Keratinocyte (primary cell): ENCODE results near the gene NDUFAF5. TPM values are rescaled to one million over a fixed set of nuclear protein-coding genes. Genes with fewer than 3 reads are reported as not detected.

Experiments
- DNase-seq: peaks from one replicate; pipeline ENCODE4 v3.0.0-alpha.2; 2011; ENCODE audit warnings: low read depth, missing footprints, low spot score
- FAIRE-seq: peaks from 2 replicates; lab custom pipeline; 2011; peaks lifted over from hg19 to GRCh38; lab: Jason Lieb, UNC
- H2AFZ ChIP-seq: 2 replicates; pipeline ENCODE4 v1.6.0; 2012; ENCODE audit warnings: low read length, control low read depth, inconsistent platforms; ENCODE audit not compliant: control insufficient read depth
- H3K27ac ChIP-seq: 2 replicates; pipeline ENCODE4 v1.5.1; 2011; ENCODE audit warnings: low read length; ENCODE audit not compliant: control insufficient read depth, insufficient read depth
- H3K27me3 ChIP-seq: 3 replicates; pipeline ENCODE4 v1.6.0; 2011; ENCODE audit warnings: low read length; ENCODE audit not compliant: control insufficient read depth, insufficient read depth; ENCODE audit errors: extremely low read depth
- H3K36me3 ChIP-seq, 2 experiments: 2 replicates in 1 of 2; 3 replicates in 1 of 2; pipeline ENCODE4 v1.5.1; 2011; ENCODE audit warnings: low read length in 2 of 2, mild to moderate bottlenecking in 1 of 2; ENCODE audit not compliant: control insufficient read depth in 2 of 2, insufficient read depth in 2 of 2; ENCODE audit errors: extremely low read depth in 1 of 2
- H3K4me1 ChIP-seq: 3 replicates; pipeline ENCODE4 v1.5.1; 2011; ENCODE audit warnings: low read length; ENCODE audit not compliant: control insufficient read depth, insufficient read depth; ENCODE audit errors: extremely low read depth
- H3K4me2 ChIP-seq: 3 replicates; pipeline ENCODE4 v1.6.0; 2011; ENCODE audit warnings: low read depth, low read length; ENCODE audit not compliant: control insufficient read depth, insufficient read depth; ENCODE audit errors: extremely low read depth
- H3K4me3 ChIP-seq, 3 experiments: fragments of 200-600 bp in 1 of 3; sonication (generic) in 1 of 3; 2 replicates in 2 of 3; 3 replicates in 1 of 3; pipeline ENCODE4 v1.5.1; 2011 to 2016; ENCODE audit warnings: low read length in 3 of 3, mild to moderate bottlenecking in 3 of 3, control low read depth in 2 of 3, inconsistent platforms in 1 of 3, low read depth in 1 of 3, mixed read lengths in 1 of 3, mixed run types in 1 of 3, moderate library complexity in 1 of 3; ENCODE audit not compliant: control insufficient read depth in 2 of 3, insufficient read depth in 2 of 3; ENCODE audit errors: extremely low read depth in 1 of 3
- H3K79me2 ChIP-seq: 2 replicates; pipeline ENCODE4 v1.6.0; 2012; ENCODE audit warnings: low read length; ENCODE audit not compliant: control insufficient read depth, insufficient read depth
- H3K9ac ChIP-seq: 3 replicates; pipeline ENCODE4 v1.6.0; 2011; ENCODE audit warnings: low read length; ENCODE audit not compliant: control insufficient read depth, insufficient read depth; ENCODE audit errors: extremely low read depth
- H3K9me1 ChIP-seq: 3 replicates; pipeline ENCODE4 v1.6.0; 2011; ENCODE audit warnings: low read length; ENCODE audit not compliant: control insufficient read depth, insufficient read depth; ENCODE audit errors: extremely low read depth
- H3K9me3 ChIP-seq: 2 replicates; pipeline ENCODE4 v1.5.1; 2012; ENCODE audit warnings: low read depth, low read length; ENCODE audit not compliant: control insufficient read depth
- H4K20me1 ChIP-seq: 3 replicates; pipeline ENCODE4 v1.6.0; 2011; ENCODE audit warnings: low read length; ENCODE audit not compliant: control insufficient read depth, insufficient read depth; ENCODE audit errors: extremely low read depth
- EZH2 ChIP-seq: IDR thresholded peaks from one replicate; pipeline ENCODE4 v1.6.1; 2012; ENCODE audit warnings: inconsistent platforms, mild to moderate bottlenecking, low read length, moderate library complexity
- dilution Hi-C: fragments of 300-500 bp; cut with MboI; formaldehyde crosslinking; loops from one replicate; pipeline ENCODE4 v1.7.0; 2020; ENCODE audit warnings: low sequenced_read_pairs; ENCODE audit not compliant: extremely low pct_ligation_motif_present
- polyA plus RNA-seq, 5 experiments: library from polyadenylated mRNA; depleted of rRNA in 3 of 5; stranded (reverse) in 3 of 5; stranded (forward) in 1 of 5; unstranded in 1 of 5; fragments of >200 nt; gene quantifications; 1 replicate in 1 of 5; 2 replicates in 3 of 5; 3 replicates in 1 of 5; pipeline versions ENCODE4 v1.2.1 to v1.2.3, GENCODE V29; 2011 to 2012; ENCODE audit warnings: missing spikeins in 2 of 5, low read depth in 1 of 5, low replicate concordance in 1 of 5
- TF ChIP-seq, protein P1 (sequence below), 3 experiments: IDR thresholded peaks in 1 of 3; conservative IDR thresholded peaks in 1 of 3; optimal IDR thresholded peaks in 1 of 3; 2 replicates in 2 of 3; 3 replicates in 1 of 3; pipeline versions ENCODE3 to v1.5.1; 2011; ENCODE audit warnings: low read length in 3 of 3, mild to moderate bottlenecking in 3 of 3, moderate library complexity in 2 of 3, control low read depth in 1 of 3, inconsistent platforms in 1 of 3; ENCODE audit not compliant: insufficient read depth in 2 of 3; ENCODE audit errors: extremely low read depth in 1 of 3

Gene NDUFAF5
- polyA plus RNA-seq, 1 donor (not counting 4 experiments of a cell fraction or from before 2014, with no cell fraction given) = 26.4 TPM

DNA sequence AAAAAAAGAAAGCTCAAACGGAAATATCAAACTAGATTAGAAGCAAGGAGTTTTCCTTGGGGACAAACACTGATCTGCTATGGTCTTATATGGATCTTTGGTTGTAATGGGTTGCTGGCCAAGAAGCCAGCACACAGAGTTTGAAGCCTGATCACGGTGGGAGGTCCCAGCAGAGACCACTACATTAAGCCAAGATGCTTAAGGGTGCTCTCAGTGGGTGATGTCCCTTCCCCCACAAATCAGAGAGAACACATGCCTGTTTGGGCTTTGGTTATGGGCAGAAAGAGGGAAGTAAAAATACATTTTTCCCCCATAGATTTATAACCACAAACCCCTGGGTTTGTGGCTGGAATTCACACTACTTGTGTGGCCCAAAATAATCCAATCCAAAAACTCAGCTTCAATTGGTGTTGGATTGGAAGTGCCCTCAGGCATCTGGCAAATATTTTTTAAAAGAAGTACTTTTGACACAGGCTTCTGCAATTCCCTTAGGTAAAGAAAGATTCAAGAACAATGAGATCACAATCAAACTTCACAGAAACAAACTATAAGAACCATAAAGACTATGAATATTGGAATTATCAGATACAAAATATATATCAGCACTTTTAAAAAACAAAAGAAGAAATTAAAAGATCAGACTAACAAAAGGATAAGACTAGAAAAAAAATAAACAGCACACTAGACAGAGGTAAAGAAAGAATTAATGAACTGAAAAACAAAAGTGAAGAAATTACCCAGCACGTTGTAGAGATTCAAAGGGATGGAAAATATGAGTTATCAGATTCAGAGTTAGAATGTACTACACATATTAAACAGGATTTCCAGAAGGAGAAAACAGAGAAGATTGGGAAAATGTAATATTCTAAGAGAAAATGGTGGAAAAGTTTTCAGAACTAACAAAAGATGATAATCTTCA is 44.8 kb upstream of the NDUFAF5 start:
- peaks cover 0 to 4% of the 10 kb centered on the region in 2 experiments for H3K36me3 ChIP-seq
- FAIRE-seq (no peak), DNase-seq (no peak)
- dilution Hi-C loops = no loop called here
- no peak overlapping the region for H3K27ac ChIP-seq
- H4K20me1 ChIP-seq = no peaks in the 10 kb centered on the region
- peaks cover 2% of the 10 kb centered on the region for H3K4me1 ChIP-seq
- TF ChIP-seq, protein P1, sequence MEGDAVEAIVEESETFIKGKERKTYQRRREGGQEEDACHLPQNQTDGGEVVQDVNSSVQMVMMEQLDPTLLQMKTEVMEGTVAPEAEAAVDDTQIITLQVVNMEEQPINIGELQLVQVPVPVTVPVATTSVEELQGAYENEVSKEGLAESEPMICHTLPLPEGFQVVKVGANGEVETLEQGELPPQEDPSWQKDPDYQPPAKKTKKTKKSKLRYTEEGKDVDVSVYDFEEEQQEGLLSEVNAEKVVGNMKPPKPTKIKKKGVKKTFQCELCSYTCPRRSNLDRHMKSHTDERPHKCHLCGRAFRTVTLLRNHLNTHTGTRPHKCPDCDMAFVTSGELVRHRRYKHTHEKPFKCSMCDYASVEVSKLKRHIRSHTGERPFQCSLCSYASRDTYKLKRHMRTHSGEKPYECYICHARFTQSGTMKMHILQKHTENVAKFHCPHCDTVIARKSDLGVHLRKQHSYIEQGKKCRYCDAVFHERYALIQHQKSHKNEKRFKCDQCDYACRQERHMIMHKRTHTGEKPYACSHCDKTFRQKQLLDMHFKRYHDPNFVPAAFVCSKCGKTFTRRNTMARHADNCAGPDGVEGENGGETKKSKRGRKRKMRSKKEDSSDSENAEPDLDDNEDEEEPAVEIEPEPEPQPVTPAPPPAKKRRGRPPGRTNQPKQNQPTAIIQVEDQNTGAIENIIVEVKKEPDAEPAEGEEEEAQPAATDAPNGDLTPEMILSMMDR (optimal IDR thresholded peaks at IDR 0.05 in 1 of 3, IDR thresholded peaks at IDR 0.05 in 1 of 3, conservative IDR thresholded peaks at IDR 0.05 in 1 of 3; ENCODE audit: extremely low read depth in 1 of 3, insufficient read depth in 2 of 3, low read length in 3 of 3) = no peak
- TF ChIP-seq EZH2 = no peak
- H3K9me3 ChIP-seq = no peaks in the 10 kb centered on the region
- H3K9me1 ChIP-seq = no peaks in the 10 kb centered on the region
- no peaks in the 10 kb centered on the region for H3K79me2 ChIP-seq
- H3K9ac ChIP-seq = no peak overlapping the region
- H2AFZ ChIP-seq = no peak overlapping the region
- H3K27me3 ChIP-seq = no peaks in the 10 kb centered on the region
- H3K4me2 ChIP-seq = no peak overlapping the region
- no peak overlapping the region for H3K4me3 ChIP-seq

DNA sequence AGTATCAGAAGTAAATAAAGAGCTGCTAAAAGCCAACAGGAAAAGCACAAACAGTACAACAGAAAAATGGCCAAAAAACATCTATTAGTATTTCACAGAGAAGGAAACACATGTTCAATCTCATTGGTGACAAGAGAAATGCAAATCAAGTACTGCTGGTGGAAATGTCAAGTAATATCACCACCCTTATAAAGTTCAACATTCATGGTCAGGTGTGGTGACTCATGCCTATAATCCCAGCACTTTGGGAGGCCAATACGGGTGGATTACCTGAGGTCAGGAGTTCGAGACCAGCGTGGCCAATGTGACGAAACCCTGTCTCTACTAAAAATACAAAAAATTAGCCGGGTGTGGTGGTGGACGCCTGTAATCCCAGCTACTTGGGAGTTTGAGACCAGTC is 42.9 kb upstream of the NDUFAF5 start:
- dilution Hi-C loops = no loop called here
- TF ChIP-seq, protein P1 (optimal IDR thresholded peaks at IDR 0.05 in 1 of 3, IDR thresholded peaks at IDR 0.05 in 1 of 3, conservative IDR thresholded peaks at IDR 0.05 in 1 of 3; ENCODE audit: extremely low read depth in 1 of 3, insufficient read depth in 2 of 3, low read length in 3 of 3) = no peak
- TF ChIP-seq EZH2 = no peak
- no peaks in the 10 kb centered on the region for H3K27me3 ChIP-seq
- FAIRE-seq = no peak
- H3K4me3 ChIP-seq = no peak overlapping the region
- H3K36me3 ChIP-seq = peaks cover 0 to 4% of the 10 kb centered on the region in 2 experiments
- no peak for DNase-seq
- H3K9me3 ChIP-seq = no peaks in the 10 kb centered on the region
- no peak overlapping the region for H3K4me2 ChIP-seq
- H3K9me1 ChIP-seq = no peaks in the 10 kb centered on the region
- no peak overlapping the region for H3K9ac ChIP-seq
- H3K4me1 ChIP-seq = peaks cover 2% of the 10 kb centered on the region
- H3K79me2 ChIP-seq = no peaks in the 10 kb centered on the region
- no peaks in the 10 kb centered on the region for H4K20me1 ChIP-seq
- H3K27ac ChIP-seq = no peak overlapping the region
- no peak overlapping the region for H2AFZ ChIP-seq
